Activated naive CD4-positive, alpha-beta T cell treated with anti-CD3 and anti-CD28 coated beads, Interleukin-2, amount 50 U/mL, for 24 hours (primary cell): Measurements from ENCODE around the gene FGF1.

Experiments used
- H3K27ac Mint-ChIP-seq: one replicate; pipeline ENCODE4 v1.8.0; 2021; ENCODE audit warnings: mild to moderate bottlenecking, mixed read lengths
- H3K27me3 Mint-ChIP-seq: one replicate; pipeline ENCODE4 v1.8.0; 2021; ENCODE audit warnings: mixed read lengths
- H3K36me3 Mint-ChIP-seq: one replicate; pipeline ENCODE4 v1.8.0; 2021; ENCODE audit warnings: mixed read lengths
- H3K4me1 Mint-ChIP-seq: one replicate; pipeline ENCODE4 v1.8.0; 2021; ENCODE audit warnings: mixed read lengths
- H3K4me3 Mint-ChIP-seq: one replicate; pipeline ENCODE4 v1.8.0; 2021; ENCODE audit warnings: mild to moderate bottlenecking, mixed read lengths
- H3K9me3 Mint-ChIP-seq: one replicate; pipeline ENCODE4 v1.8.0; 2021; ENCODE audit warnings: mixed read lengths

The FGF1 gene

DNA sequence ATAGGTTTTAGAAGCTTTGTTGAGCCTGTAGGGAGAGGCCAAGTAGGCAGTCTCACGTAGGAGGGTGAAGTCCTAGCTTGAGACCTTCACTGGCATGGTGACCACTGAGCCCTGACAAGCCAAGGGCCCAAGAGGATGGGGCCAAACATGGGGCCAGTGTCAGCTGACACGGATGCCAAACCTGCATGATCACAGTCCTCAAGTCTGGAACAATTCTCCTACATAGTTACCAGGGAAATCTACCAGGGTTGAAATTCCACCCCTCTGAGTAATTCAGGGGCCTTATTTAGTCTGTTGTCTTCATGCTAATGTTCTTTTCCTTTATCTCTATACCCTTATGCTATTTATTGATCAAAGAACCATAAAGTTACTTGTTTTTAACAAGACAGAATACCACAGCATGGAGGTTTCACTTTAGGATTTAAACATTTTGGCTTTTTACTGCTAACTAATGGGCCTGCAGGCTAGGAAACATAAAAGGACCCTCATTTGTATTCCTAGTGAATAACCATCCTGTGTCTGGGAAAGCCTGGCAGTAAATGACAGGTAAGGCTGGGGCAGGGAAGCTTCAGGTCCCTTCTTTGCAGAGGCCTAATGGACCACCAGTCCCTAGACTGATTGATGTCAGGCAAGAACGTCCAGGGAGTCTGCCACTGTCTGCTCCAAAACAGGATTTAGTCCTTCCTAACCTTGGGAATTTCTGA is 140.8 kb downstream of the FGF1 start:
- H3K4me3 Mint-ChIP-seq = no peak overlapping the region
- H3K27me3 Mint-ChIP-seq = no peaks in the 10 kb centered on the region
- H3K27ac Mint-ChIP-seq = no peak overlapping the region
- H3K36me3 Mint-ChIP-seq = no peaks in the 10 kb centered on the region
- no peaks in the 10 kb centered on the region for H3K9me3 Mint-ChIP-seq
- H3K4me1 Mint-ChIP-seq = peaks cover 9% of the 10 kb centered on the region

GRCh38 chr5:142544071-142544753 is 141.7 kb downstream of the FGF1 start:
- H3K4me3 Mint-ChIP-seq = no peak overlapping the region
- no peaks in the 10 kb centered on the region for H3K9me3 Mint-ChIP-seq
- H3K27ac Mint-ChIP-seq = no peak overlapping the region
- H3K27me3 Mint-ChIP-seq = no peaks in the 10 kb centered on the region
- H3K4me1 Mint-ChIP-seq = peaks cover 9% of the 10 kb centered on the region
- H3K36me3 Mint-ChIP-seq = no peaks in the 10 kb centered on the region

DNA sequence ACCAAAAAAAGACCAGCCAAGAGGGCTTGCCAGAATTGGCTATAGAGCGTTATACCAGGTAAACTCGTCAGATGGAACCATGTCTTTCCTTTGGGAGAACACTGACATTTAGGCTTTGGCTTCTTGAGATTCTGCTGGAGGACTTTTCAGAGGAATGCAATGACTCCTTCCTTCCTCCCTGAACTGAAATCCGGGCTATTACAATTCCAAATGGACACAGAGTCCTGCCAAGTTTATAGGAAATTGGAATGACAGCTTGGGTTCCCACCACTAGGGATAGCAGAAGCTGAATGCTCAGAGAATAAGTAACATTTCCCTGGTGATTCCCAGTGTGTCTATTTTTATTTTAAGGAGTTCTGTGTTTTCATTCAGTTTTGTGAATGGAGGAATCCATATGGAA is 143.0 kb downstream of the FGF1 start:
- Mint-ChIP-seq H3K4me3 (no peak overlapping the region), H3K4me1 (peaks cover 6% of the 10 kb centered on the region), H3K27me3 (no peaks in the 10 kb centered on the region), H3K36me3 (no peaks in the 10 kb centered on the region), H3K27ac (no peak overlapping the region), H3K9me3 (no peaks in the 10 kb centered on the region)
